Osteoblast (primary cell): ENCODE data around the gene IL10. TPM values are rescaled to one million over a fixed set of nuclear protein-coding genes. Genes with fewer than 3 reads are reported as not detected.

Experiments
- DNase-seq: peaks from one replicate; pipeline ENCODE4 v3.0.0; 2011; ENCODE audit warnings: low spot score, mixed read lengths; ENCODE audit not compliant: insufficient read length; ENCODE audit errors: missing footprints
- H2AFZ ChIP-seq: 2 replicates; pipeline ENCODE4 v1.6.0; 2011; ENCODE audit warnings: mild to moderate bottlenecking, low read length
- H3K27ac ChIP-seq: 2 replicates; pipeline ENCODE4 v1.5.1; 2011; ENCODE audit warnings: mild to moderate bottlenecking, low read depth, low read length, moderate library complexity
- H3K27me3 ChIP-seq: 2 replicates; pipeline ENCODE4 v1.6.0; 2012; ENCODE audit warnings: mild to moderate bottlenecking, control low read depth, inconsistent platforms, low read length, moderate library complexity; ENCODE audit not compliant: insufficient read depth
- H3K36me3 ChIP-seq: 2 replicates; pipeline ENCODE4 v1.5.1; 2011; ENCODE audit warnings: mild to moderate bottlenecking, low read length, control low read depth, moderate library complexity; ENCODE audit not compliant: insufficient read depth
- H3K4me1 ChIP-seq: 2 replicates; pipeline ENCODE4 v1.5.1; 2011; ENCODE audit warnings: mild to moderate bottlenecking, low read length, control low read depth, moderate library complexity; ENCODE audit not compliant: insufficient read depth
- H3K4me2 ChIP-seq: 2 replicates; pipeline ENCODE4 v1.6.0; 2011; ENCODE audit warnings: mild to moderate bottlenecking, low read length; ENCODE audit not compliant: insufficient read depth
- H3K4me3 ChIP-seq: fragments of 200-600 bp; sonication (generic); 3 replicates; pipeline ENCODE4 v1.5.1; 2012; ENCODE audit warnings: mild to moderate bottlenecking, low read length, inconsistent platforms; ENCODE audit not compliant: insufficient read depth
- H3K79me2 ChIP-seq: 2 replicates; pipeline ENCODE4 v1.6.0; 2012; ENCODE audit warnings: mild to moderate bottlenecking, low read length, control low read depth, inconsistent platforms; ENCODE audit not compliant: insufficient read depth
- H3K9me3 ChIP-seq: 2 replicates; pipeline ENCODE4 v1.5.1; 2011; ENCODE audit warnings: low read depth, low read length, control low read depth
- H4K20me1 ChIP-seq: 2 replicates; pipeline ENCODE4 v1.6.0; 2012; ENCODE audit warnings: mild to moderate bottlenecking, low read length, control low read depth; ENCODE audit not compliant: insufficient read depth
- total RNA-seq: library from RNA; depleted of rRNA; stranded (reverse); fragments of >200 nt; gene quantifications from 2 replicates; pipeline ENCODE4 v1.2.3, GENCODE V29; 2012
- TF ChIP-seq, protein P1 (sequence below): IDR thresholded peaks from 2 replicates; pipeline ENCODE4 v1.5.1; 2011; ENCODE audit warnings: mild to moderate bottlenecking, low read depth, low read length, moderate library complexity; ENCODE audit errors: extremely low read depth

The IL10 gene
- total RNA-seq, 1 donor: not detected

DNA sequence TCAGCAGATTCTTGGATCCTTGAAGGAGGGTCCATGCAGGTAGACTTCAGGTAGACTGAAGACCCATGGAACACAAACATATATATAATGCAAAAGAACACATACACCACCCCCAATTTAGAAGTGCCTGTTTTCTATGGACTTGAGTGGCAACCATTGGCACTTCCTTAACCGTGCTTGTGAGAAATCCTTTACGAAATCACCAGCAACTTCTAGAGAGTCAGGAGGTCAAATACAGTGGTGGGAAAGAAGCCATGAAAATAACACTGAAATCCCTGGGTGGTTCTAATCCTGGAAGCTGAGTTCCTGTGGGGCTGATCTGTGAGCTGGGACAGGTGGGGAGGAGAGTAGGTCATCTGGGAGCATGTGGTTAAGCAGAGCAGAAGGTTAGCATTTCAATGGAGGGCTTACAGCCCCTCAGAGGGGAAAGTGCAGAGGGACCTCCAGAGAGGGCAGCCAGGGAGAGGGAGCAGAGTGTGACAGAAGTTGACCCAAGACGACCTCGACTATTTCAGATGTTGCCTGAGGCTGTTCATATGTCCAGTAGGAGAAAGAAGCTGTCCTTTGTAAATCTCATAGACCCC, 13.0 kb upstream of the IL10 start:
- no peaks in the 10 kb centered on the region for H3K9me3 ChIP-seq
- no peak overlapping the region for H2AFZ ChIP-seq
- DNase-seq: peak; percentile 66
- H4K20me1 ChIP-seq: no peaks in the 10 kb centered on the region
- TF ChIP-seq, protein P1, sequence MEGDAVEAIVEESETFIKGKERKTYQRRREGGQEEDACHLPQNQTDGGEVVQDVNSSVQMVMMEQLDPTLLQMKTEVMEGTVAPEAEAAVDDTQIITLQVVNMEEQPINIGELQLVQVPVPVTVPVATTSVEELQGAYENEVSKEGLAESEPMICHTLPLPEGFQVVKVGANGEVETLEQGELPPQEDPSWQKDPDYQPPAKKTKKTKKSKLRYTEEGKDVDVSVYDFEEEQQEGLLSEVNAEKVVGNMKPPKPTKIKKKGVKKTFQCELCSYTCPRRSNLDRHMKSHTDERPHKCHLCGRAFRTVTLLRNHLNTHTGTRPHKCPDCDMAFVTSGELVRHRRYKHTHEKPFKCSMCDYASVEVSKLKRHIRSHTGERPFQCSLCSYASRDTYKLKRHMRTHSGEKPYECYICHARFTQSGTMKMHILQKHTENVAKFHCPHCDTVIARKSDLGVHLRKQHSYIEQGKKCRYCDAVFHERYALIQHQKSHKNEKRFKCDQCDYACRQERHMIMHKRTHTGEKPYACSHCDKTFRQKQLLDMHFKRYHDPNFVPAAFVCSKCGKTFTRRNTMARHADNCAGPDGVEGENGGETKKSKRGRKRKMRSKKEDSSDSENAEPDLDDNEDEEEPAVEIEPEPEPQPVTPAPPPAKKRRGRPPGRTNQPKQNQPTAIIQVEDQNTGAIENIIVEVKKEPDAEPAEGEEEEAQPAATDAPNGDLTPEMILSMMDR: no peak
- no peak overlapping the region for H3K4me3 ChIP-seq
- no peak overlapping the region for H3K27ac ChIP-seq
- H3K79me2 ChIP-seq: no peaks in the 10 kb centered on the region
- H3K4me1 ChIP-seq: no peaks in the 10 kb centered on the region
- no peak overlapping the region for H3K4me2 ChIP-seq
- no peaks in the 10 kb centered on the region for H3K36me3 ChIP-seq
- peaks cover 2% of the 10 kb centered on the region for H3K27me3 ChIP-seq

DNA sequence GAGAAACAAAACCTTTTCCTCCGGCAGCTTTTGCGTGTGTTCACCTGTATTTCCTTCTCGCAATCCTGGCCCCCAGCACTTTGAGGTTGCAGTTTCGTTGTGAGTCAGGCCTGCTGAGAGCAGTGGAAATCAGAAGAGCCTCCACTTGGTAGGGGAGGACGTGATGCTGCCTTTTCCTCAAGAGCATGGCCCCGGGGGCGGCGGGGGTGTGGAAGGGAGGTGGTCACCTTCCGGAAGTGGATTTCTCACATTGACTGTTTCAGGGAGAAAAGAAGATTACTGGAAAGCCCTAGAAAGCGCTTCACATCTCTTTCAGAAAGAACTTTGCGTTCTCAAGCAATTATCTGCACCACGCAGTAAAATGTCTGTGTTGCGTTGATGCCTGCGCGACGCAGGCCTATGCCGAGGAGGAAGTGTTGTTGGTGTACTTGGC, 12.2 kb upstream of the IL10 start:
- Histone ChIP-seq H3K4me2 (no peak overlapping the region), H3K4me3 (no peak overlapping the region), H3K9me3 (no peaks in the 10 kb centered on the region), H3K79me2 (no peaks in the 10 kb centered on the region), H2AFZ (no peak overlapping the region), H3K36me3 (no peaks in the 10 kb centered on the region), H4K20me1 (no peaks in the 10 kb centered on the region), H3K4me1 (no peaks in the 10 kb centered on the region), H3K27ac (no peak overlapping the region), H3K27me3 (peaks cover 2% of the 10 kb centered on the region)
- TF ChIP-seq, protein P1: no peak
- no peak for DNase-seq

DNA sequence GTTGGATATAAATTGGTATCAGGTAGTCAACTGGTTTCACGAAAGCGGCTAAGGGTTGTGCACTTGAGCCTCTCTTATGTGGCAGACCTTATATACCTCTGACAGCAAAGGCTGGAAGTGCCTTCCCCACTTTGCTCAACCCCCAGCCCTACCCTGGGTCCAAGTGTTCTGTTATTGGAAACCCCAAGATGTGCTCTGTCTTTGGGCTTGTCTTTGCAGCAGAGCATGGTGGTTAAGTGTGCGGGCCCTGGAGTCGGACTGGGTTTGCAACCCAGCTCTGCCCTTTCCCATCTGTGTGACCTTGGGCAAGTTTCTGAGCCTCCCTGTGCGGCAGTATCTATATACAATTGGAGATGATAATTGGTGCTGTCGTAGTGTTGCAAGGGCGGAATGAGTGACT, 11.2 kb upstream of the IL10 start:
- Histone ChIP-seq H3K4me1 (no peaks in the 10 kb centered on the region), H3K79me2 (no peaks in the 10 kb centered on the region), H3K4me3 (no peak overlapping the region), H3K4me2 (no peak overlapping the region), H4K20me1 (no peaks in the 10 kb centered on the region), H3K27me3 (peaks cover 2% of the 10 kb centered on the region), H3K9me3 (no peaks in the 10 kb centered on the region), H3K36me3 (no peaks in the 10 kb centered on the region), H2AFZ (no peak overlapping the region), H3K27ac (no peak overlapping the region)
- no peak for DNase-seq
- TF ChIP-seq, protein P1: no peak

DNA sequence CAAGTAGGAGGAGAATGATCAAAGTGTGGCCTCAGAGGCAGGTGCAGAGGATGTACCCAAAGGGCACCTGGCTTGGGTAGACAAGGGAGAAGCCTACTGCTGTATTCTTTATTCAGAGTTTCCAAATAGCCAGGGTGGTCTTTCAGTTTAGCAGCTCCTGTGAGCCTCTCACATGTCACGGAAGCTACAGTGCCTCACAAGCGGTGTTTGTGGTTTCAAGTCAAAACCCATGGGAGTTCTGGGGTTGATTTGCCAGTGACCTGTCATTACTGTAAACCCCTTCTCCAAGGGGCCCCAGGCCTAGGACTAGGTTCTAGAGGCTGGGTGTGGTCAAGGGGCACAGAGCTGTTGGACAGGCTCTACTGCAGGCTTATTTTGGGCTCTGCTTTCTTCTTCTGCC, 10.2 kb upstream of the IL10 start:
- Histone ChIP-seq H3K27ac (no peak overlapping the region), H3K4me2 (no peak overlapping the region), H4K20me1 (no peaks in the 10 kb centered on the region), H2AFZ (no peak overlapping the region), H3K36me3 (no peaks in the 10 kb centered on the region), H3K4me1 (no peaks in the 10 kb centered on the region), H3K27me3 (peaks cover 2% of the 10 kb centered on the region), H3K4me3 (no peak overlapping the region), H3K79me2 (no peaks in the 10 kb centered on the region), H3K9me3 (no peaks in the 10 kb centered on the region)
- DNase-seq: peak; percentile 2
- TF ChIP-seq, protein P1: no peak
